H1 (cell line): ENCODE measurements around the gene COL9A2. TPM values are rescaled to one million over a fixed set of nuclear protein-coding genes. Genes with fewer than 3 reads are reported as not detected.
"Not testable (repeated sequence)": the region's sequence is repeated elsewhere in the genome, so short reads cannot be mapped to it uniquely, and the experiment has no call there.

Source experiments
- CTCF ChIA-PET: fragments of 300-600 bp; sonication (Branson Sonifier 250); formaldehyde crosslinking; loops from one replicate; lab custom pipeline; 2021; ENCODE audit not compliant: partially characterized antibody; lab: Charles Lee
- POLR2A ChIA-PET: fragments of 300-600 bp; sonication (Branson Sonifier 250); formaldehyde crosslinking; loops from one replicate; lab custom pipeline; 2021; ENCODE audit warnings: inconsistent platforms; ENCODE audit not compliant: partially characterized antibody; lab: Charles Lee
- DNase-seq, 2 experiments: peaks; one replicate each; pipeline versions ENCODE4 v3.0.0 to v3.0.0-alpha.2; 2010 to 2022; ENCODE audit warnings: low spot score in 2 of 2, low read depth in 1 of 2, mixed read lengths in 1 of 2
- FAIRE-seq: peaks from 2 replicates; lab custom pipeline; 2011; peaks lifted over from hg19 to GRCh38; lab: Jason Lieb, UNC
- H2AFZ ChIP-seq: 2 replicates; pipeline ENCODE4 v1.8.1; 2012; ENCODE audit warnings: low read length, inconsistent platforms
- H2AK5ac ChIP-seq: 2 replicates; pipeline ENCODE4 v1.6.1; 2013; ENCODE audit warnings: low read depth, low read length
- H2BK120ac ChIP-seq: replicated peaks from 2 replicates; pipeline ENCODE3; 2013; ENCODE audit warnings: low read depth, low read length, inconsistent platforms
- H2BK12ac ChIP-seq: 2 replicates; pipeline ENCODE4 v1.6.1; 2013; ENCODE audit warnings: low read depth, low read length
- H2BK15ac ChIP-seq: 2 replicates; pipeline ENCODE4 v1.6.1; 2013; ENCODE audit warnings: low read length
- H2BK20ac ChIP-seq: 2 replicates; pipeline ENCODE4 v1.6.1; 2013; ENCODE audit warnings: low read length
- H2BK5ac ChIP-seq: 2 replicates; pipeline ENCODE4 v1.6.1; 2013; ENCODE audit warnings: low read depth, low read length
- H3K14ac ChIP-seq: 2 replicates; pipeline ENCODE4 v1.6.1; 2013; ENCODE audit warnings: inconsistent platforms; ENCODE audit not compliant: insufficient read length
- H3K18ac ChIP-seq: 2 replicates; pipeline ENCODE4 v1.6.1; 2013; ENCODE audit warnings: low read length; ENCODE audit errors: extremely low read depth
- H3K23ac ChIP-seq: 2 replicates; pipeline ENCODE4 v1.6.1; 2013; ENCODE audit warnings: inconsistent platforms; ENCODE audit not compliant: insufficient read length
- H3K23me2 ChIP-seq: 2 replicates; pipeline ENCODE4 v1.6.1; 2013; ENCODE audit warnings: low read depth, low read length
- H3K27ac ChIP-seq: 2 replicates; pipeline ENCODE4 v1.6.1; 2011; ENCODE audit warnings: low read depth, low read length, inconsistent platforms
- H3K27me3 ChIP-seq, 4 experiments: replicated peaks in 1 of 4; 1 replicate in 1 of 4; 2 replicates in 3 of 4; pipeline versions ENCODE4 v1.6.1 to v1.8.1; 2011 to 2013; ENCODE audit warnings: low read length in 3 of 4, mild to moderate bottlenecking in 3 of 4, inconsistent platforms in 2 of 4, mixed read lengths in 2 of 4, moderate library complexity in 1 of 4; ENCODE audit not compliant: control insufficient read depth in 3 of 4, insufficient read depth in 3 of 4; ENCODE audit errors: extremely low read depth in 1 of 4
- H3K36me3 ChIP-seq, 4 experiments: 2 replicates each; pipeline versions ENCODE4 v1.6.1 to v1.8.1; 2011 to 2013; ENCODE audit warnings: mild to moderate bottlenecking in 4 of 4, low read length in 3 of 4, moderate library complexity in 2 of 4, control low read depth in 1 of 4, inconsistent platforms in 1 of 4; ENCODE audit not compliant: insufficient read depth in 4 of 4, control insufficient read depth in 2 of 4
- H3K4ac ChIP-seq: replicated peaks from 2 replicates; pipeline ENCODE3; 2013; ENCODE audit warnings: low read length, low read depth, mixed read lengths, inconsistent platforms; ENCODE audit not compliant: insufficient read length
- H3K4me1 ChIP-seq, 4 experiments: replicated peaks in 1 of 4; 1 replicate in 1 of 4; 2 replicates in 3 of 4; pipeline versions ENCODE4 v1.6.1 to v1.8.1; 2011 to 2013; ENCODE audit warnings: low read length in 3 of 4, inconsistent platforms in 2 of 4, mixed read lengths in 1 of 4; ENCODE audit not compliant: insufficient read depth in 4 of 4, control insufficient read depth in 3 of 4
- H3K4me2 ChIP-seq, 2 experiments: 2 replicates each; pipeline versions ENCODE4 v1.6.1 to v1.8.1; 2011 to 2013; ENCODE audit warnings: low read depth in 2 of 2, low read length in 2 of 2, control low read depth in 1 of 2, inconsistent platforms in 1 of 2, mild to moderate bottlenecking in 1 of 2; ENCODE audit not compliant: insufficient read depth in 1 of 2
- H3K4me3 ChIP-seq, 4 experiments: fragments of 200-600, 300-600 bp in 1 of 4; sonication (generic), shearing (Covaris generic), sonication (Bioruptor Twin) in 1 of 4; 2 replicates each; pipeline versions ENCODE4 v1.5.1 to v1.8.1; 2011 to 2016; ENCODE audit warnings: low read length in 4 of 4, low read depth in 3 of 4, control low read depth in 2 of 4, inconsistent platforms in 2 of 4, mild to moderate bottlenecking in 2 of 4, mixed read lengths in 1 of 4, moderate library complexity in 1 of 4; ENCODE audit not compliant: insufficient read depth in 2 of 4; ENCODE audit errors: extremely low read depth in 1 of 4
- H3K56ac ChIP-seq: replicated peaks from 2 replicates; pipeline ENCODE3; 2013; ENCODE audit warnings: low read depth, mild to moderate bottlenecking, mixed read lengths, low read length, inconsistent platforms; ENCODE audit not compliant: insufficient read length
- H3K79me1 ChIP-seq: 2 replicates; pipeline ENCODE4 v1.6.1; 2013; ENCODE audit warnings: low read depth, low read length, control low read depth
- H3K79me2 ChIP-seq, 2 experiments: 2 replicates each; pipeline versions ENCODE4 v1.6.1 to v1.8.1; 2012 to 2013; ENCODE audit warnings: low read length in 2 of 2, mild to moderate bottlenecking in 2 of 2, inconsistent platforms in 1 of 2; ENCODE audit not compliant: insufficient read depth in 2 of 2, control insufficient read depth in 1 of 2
- H3K9ac ChIP-seq, 4 experiments: replicated peaks in 1 of 4; 1 replicate in 1 of 4; 2 replicates in 3 of 4; pipeline versions ENCODE4 v1.6.1 to v1.8.1; 2011 to 2013; ENCODE audit warnings: low read depth in 3 of 4, low read length in 3 of 4, control low read depth in 2 of 4, mild to moderate bottlenecking in 2 of 4, moderate library complexity in 2 of 4, inconsistent platforms in 1 of 4; ENCODE audit errors: extremely low read depth in 1 of 4
- H3K9me3 ChIP-seq, 2 experiments: 2 replicates each; pipeline versions ENCODE4 v1.6.1 to v1.8.1; 2012 to 2013; ENCODE audit warnings: mild to moderate bottlenecking in 2 of 2, moderate library complexity in 2 of 2, control low read depth in 1 of 2, inconsistent platforms in 1 of 2, low read depth in 1 of 2, low read length in 1 of 2, mixed read lengths in 1 of 2; ENCODE audit not compliant: insufficient read depth in 2 of 2
- H4K20me1 ChIP-seq, 2 experiments: replicated peaks in 1 of 2; 2 replicates each; pipeline versions ENCODE3 to v1.8.1; 2011 to 2013; ENCODE audit warnings: inconsistent platforms in 2 of 2, low read length in 2 of 2, mild to moderate bottlenecking in 1 of 2; ENCODE audit not compliant: insufficient read depth in 2 of 2, control insufficient read depth in 1 of 2
- H4K5ac ChIP-seq: 2 replicates; pipeline ENCODE4 v1.6.1; 2013; ENCODE audit warnings: low read length, low read depth, mixed read lengths, inconsistent platforms; ENCODE audit not compliant: insufficient read length
- H4K8ac ChIP-seq: 2 replicates; pipeline ENCODE4 v1.8.0; 2013; ENCODE audit warnings: mild to moderate bottlenecking, moderate library complexity, low read length, inconsistent platforms; ENCODE audit not compliant: insufficient read depth; ENCODE audit errors: extremely low read depth
- H4K91ac ChIP-seq: replicated peaks from 2 replicates; pipeline ENCODE3; 2013; ENCODE audit warnings: low read length, mixed read lengths, inconsistent platforms; ENCODE audit not compliant: insufficient read length
- SAP30 ChIP-seq: fragments of 300-600 bp; sonication (generic); IDR thresholded peaks from 2 replicates; pipeline ENCODE4 v1.7.1; 2012; ENCODE audit warnings: low read length, moderate library complexity, mild to moderate bottlenecking, inconsistent platforms; ENCODE audit not compliant: insufficient read depth, insufficient replicate concordance
- TBP ChIP-seq: IDR thresholded peaks from 2 replicates; pipeline ENCODE4 v1.6.1; 2011; ENCODE audit warnings: low read depth, low read length, improper control_type of control experiment
- TEAD4 ChIP-seq: IDR thresholded peaks from 2 replicates; pipeline ENCODE4 v1.6.1; 2012; ENCODE audit warnings: low read depth, low read length, inconsistent platforms, mixed read lengths
- WGBS, 2 experiments: shearing (Covaris generic) in 1 of 2; methylation state at CpG; one replicate each; pipeline versions ENCODE4 v1.1.6 to v1.1.7; 2013 to 2015; ENCODE audit warnings: low lambda C conversion rate in 2 of 2, mixed read lengths in 2 of 2, inconsistent platforms in 1 of 2, low coverage in 1 of 2, missing lambda C conversion rate in 1 of 2; ENCODE audit not compliant: insufficient replicate concordance in 2 of 2, insufficient coverage in 1 of 2, insufficient read length in 1 of 2; ENCODE audit errors: extremely low coverage in 1 of 2, missing lambda C conversion rate in 1 of 2; 5-methylcytosine and 5-hydroxymethylcytosine counted together
- polyA plus RNA-seq, 7 experiments: library from polyadenylated mRNA; depleted of rRNA in 3 of 7; stranded (reverse) in 5 of 7; unstranded in 2 of 7; fragments of >200 nt in 5 of 7; fragments of 200-250 nt in 2 of 7; gene quantifications; 1 replicate in 5 of 7; 2 replicates in 1 of 7; 4 replicates in 1 of 7; pipeline versions ENCODE4 v1.2.1 to v1.2.3, GENCODE V29; 2011 to 2013; ENCODE audit warnings: missing spikeins in 2 of 7, mixed read lengths in 2 of 7
- total RNA-seq: library from RNA; stranded (reverse); fragmentation: NEBNext Ultra II Directional; extraction: Animal tissue kit (Norgen Biotek cat#: 25700); gene quantifications from 2 replicates; pipeline ENCODE4 v1.2.1, GENCODE V29; 2021
- TF ChIP-seq, protein P1 (sequence below): IDR thresholded peaks from 2 replicates; pipeline ENCODE4 v1.6.1; 2011; ENCODE audit warnings: low read length, improper control_type of control experiment

Gene COL9A2
- total and polyA plus RNA-seq, 2 of the 8 experiments (the other 6 are each of a cell fraction or from before 2014, with no cell fraction given) = 3.2 to 3.3 TPM

DNA sequence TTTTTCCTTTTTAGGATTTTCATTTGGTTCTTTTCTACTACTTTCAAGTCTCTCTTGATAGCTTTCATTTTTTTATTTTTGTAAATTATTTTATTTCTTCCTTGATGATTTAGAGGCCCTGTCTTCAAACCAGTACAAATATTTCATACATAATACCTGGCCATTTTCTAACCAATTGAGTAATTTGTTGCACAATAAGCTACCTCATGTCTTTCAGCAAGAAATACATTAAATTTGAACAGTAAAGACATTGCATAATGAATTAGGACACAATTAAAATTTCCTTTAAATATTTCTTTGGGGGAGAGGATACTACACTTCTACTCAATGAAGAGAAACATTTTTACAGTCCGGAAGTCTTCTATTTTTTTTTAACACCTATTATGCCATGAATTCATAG is 15.6 kb upstream of the COL9A2 start (continued):
- no peak for TF ChIP-seq TEAD4
- TF ChIP-seq TBP = no peak
- TF ChIP-seq, protein P1, sequence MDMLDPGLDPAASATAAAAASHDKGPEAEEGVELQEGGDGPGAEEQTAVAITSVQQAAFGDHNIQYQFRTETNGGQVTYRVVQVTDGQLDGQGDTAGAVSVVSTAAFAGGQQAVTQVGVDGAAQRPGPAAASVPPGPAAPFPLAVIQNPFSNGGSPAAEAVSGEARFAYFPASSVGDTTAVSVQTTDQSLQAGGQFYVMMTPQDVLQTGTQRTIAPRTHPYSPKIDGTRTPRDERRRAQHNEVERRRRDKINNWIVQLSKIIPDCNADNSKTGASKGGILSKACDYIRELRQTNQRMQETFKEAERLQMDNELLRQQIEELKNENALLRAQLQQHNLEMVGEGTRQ = no peak
- no peak for TF ChIP-seq SAP30

DNA sequence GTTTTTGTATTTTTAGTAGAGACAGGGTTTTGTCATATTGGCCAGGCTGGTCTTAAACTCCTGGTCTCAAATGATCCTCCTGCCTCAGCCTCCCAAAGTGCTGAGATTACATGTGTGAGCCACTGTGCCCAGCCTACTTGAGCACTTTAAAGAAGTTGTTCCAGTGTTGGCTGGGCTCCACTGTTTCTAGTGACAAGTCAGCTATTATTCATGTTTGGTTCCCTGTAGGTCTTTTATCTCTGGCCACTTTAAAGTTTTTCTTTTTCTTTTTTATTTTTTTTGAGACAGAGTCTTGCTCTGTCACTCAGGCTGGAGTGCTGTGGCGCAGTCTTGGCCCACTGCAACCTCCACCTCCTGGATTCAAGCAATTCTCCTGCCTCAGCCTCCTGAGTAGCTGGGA is 14.3 kb upstream of the COL9A2 start:
- 50% methylated on average over 1 of the region's 1 CpG; no CpG with 5 or more reads in 1 of the 2 experiments for WGBS, 2 experiments

More for the DNA sequence above, 14.3 kb upstream of the COL9A2 start:
- H2AFZ ChIP-seq, H3K9ac ChIP-seq, H3K4me2 ChIP-seq, H4K8ac ChIP-seq, H3K14ac ChIP-seq, H4K20me1 ChIP-seq, H4K91ac ChIP-seq, DNase-seq, H3K23ac ChIP-seq, H3K79me2 ChIP-seq, H2BK12ac ChIP-seq, H3K36me3 ChIP-seq, H3K4me1 ChIP-seq, H2BK5ac ChIP-seq, H3K9me3 ChIP-seq, H3K23me2 ChIP-seq, H3K79me1 ChIP-seq, H3K4ac ChIP-seq, H3K18ac ChIP-seq, H2AK5ac ChIP-seq, H2BK20ac ChIP-seq, H4K5ac ChIP-seq, H3K27me3 ChIP-seq, H3K27ac ChIP-seq, FAIRE-seq, H3K56ac ChIP-seq, H2BK15ac ChIP-seq, POLR2A ChIA-PET, H3K4me3 ChIP-seq, H2BK120ac ChIP-seq: not testable (repeated sequence)
- CTCF ChIA-PET = interaction anchor here (0.8 to 12.6 kb wide), 2 partner anchors 14 to 73 kb away, joined by 4 to 144 read pairs; partner anchors contain the start of gene COL9A2
